Epithelial cell of esophagus (primary cell): ENCODE results near the gene GP5.

Experiments used
- DNase-seq: peaks from one replicate; pipeline ENCODE4 v3.0.0; 2010; ENCODE audit warnings: low read depth
- H3K4me3 ChIP-seq: 2 replicates; pipeline ENCODE4 v1.5.1; 2011; ENCODE audit warnings: mild to moderate bottlenecking, low read length, control low read depth
- TF ChIP-seq, protein P1 (sequence below): IDR thresholded peaks from 2 replicates; pipeline ENCODE4 v1.5.1; 2011; ENCODE audit warnings: low read depth, mild to moderate bottlenecking, low read length, control low read depth, inconsistent platforms; ENCODE audit not compliant: insufficient read depth; ENCODE audit errors: missing control alignments

GP5 gene

DNA sequence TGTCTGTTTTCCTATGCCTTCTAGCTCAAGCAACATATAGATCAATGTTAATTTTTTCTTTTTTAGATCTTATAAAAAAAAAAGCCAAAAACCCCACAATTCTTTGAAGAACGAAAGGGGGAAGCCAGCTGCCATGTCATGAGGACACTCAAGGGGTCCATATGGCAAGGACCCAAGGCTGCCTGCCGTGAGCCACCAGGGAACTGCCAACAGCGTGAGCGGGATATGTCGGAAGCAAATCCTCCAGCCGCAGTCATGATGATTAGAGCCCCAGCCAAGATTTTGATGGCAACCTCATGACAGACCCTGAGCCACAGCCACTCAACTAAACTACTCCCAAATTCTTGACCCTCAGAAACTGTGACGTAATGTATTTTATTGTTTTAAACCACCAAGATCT lies 6.5 kb downstream of the GP5 start:
- DNase-seq: no peak
- TF ChIP-seq, protein P1, sequence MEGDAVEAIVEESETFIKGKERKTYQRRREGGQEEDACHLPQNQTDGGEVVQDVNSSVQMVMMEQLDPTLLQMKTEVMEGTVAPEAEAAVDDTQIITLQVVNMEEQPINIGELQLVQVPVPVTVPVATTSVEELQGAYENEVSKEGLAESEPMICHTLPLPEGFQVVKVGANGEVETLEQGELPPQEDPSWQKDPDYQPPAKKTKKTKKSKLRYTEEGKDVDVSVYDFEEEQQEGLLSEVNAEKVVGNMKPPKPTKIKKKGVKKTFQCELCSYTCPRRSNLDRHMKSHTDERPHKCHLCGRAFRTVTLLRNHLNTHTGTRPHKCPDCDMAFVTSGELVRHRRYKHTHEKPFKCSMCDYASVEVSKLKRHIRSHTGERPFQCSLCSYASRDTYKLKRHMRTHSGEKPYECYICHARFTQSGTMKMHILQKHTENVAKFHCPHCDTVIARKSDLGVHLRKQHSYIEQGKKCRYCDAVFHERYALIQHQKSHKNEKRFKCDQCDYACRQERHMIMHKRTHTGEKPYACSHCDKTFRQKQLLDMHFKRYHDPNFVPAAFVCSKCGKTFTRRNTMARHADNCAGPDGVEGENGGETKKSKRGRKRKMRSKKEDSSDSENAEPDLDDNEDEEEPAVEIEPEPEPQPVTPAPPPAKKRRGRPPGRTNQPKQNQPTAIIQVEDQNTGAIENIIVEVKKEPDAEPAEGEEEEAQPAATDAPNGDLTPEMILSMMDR: no peak
- H3K4me3 ChIP-seq: no peak overlapping the region

DNA sequence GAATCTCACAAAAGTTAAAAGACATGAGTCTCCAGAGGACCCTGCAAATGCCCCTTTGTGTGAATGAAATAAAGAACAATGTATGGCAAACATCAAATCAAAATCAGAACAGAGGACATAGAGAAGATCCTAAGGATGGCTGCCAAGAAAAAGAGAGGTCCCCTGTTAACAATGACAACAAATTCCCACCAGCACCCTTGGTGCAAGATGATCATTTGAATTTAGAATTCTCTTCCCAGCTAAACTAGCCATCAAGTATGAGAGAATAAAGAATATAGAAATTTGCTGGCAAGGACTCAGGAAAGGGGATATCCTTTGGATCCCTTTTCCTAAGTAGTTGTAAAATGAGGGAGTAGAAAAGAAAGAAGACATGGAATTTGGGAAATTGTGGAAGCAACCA lies 8.2 kb downstream of the GP5 start:
- no peak for DNase-seq
- H3K4me3 ChIP-seq: no peak overlapping the region
- TF ChIP-seq, protein P1: no peak

DNA sequence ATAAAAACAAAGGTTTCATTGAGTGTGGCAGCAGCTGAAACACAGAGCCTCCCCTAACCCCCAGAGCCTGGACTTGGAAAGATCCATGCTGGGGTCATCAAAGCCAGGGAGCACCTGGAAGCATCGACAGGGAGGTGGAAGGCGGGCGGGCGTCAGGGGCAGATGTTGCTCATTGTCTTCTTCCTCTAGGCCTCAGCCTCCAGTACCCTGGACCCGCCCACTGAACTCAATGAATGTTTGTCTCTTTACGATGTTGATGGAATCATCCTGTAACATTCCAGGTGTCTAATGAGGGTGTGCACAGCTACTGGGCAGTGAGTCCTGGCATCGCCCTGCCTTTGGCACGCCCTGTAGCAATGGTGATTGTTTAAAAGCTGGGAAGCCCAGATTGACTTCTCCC lies 9.8 kb downstream of the GP5 start:
- DNase-seq: no peak
- TF ChIP-seq, protein P1: no peak
- H3K4me3 ChIP-seq: no peak overlapping the region

DNA sequence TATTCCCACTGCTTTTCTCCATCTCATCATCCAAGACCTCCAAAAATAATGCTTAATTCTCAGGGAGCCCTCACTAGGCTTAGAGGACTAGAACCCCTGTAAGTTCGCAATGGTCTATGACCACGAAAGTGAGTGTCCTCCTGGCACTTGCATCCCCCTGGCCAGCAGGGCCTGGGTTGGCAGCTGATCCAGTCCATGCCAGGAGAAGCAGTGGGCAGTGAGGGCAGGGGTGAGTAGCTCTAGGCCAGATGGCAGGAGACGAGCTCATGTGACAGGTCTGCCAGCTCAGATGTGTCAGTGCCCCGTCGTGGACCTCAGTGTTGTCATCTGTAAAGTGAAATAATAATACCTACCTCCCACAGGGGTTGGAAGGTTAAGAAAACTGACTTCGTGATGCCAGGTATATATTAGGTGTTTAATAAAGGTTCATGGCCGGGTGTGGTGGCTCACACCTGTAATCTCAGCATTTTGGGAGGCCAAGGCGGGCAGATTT lies 11.1 kb downstream of the GP5 start:
- no peak overlapping the region for H3K4me3 ChIP-seq
- no peak for DNase-seq
- TF ChIP-seq, protein P1: no peak

DNA sequence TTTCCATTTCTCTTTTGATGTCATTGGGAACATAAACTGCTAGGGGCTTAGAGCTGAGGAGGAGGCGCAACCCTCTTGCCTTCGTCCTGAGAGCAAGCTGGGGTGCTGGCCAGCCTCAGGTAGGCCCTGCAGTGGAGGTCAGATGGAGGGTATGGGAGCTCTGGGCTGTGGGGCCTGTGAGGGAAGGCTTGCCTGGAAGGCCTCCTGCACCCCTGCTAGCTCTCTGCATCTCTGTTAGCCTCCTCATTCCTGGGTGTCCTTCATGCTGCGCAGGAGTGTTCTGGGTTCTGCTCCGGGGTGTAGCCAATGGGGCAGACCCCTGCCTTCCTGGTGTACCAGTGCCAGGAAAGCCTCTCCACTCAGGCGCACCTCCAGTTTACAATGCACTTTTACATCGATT lies 11.8 kb downstream of the GP5 start:
- TF ChIP-seq, protein P1: no peak
- H3K4me3 ChIP-seq: no peak overlapping the region
- DNase-seq: no peak

DNA sequence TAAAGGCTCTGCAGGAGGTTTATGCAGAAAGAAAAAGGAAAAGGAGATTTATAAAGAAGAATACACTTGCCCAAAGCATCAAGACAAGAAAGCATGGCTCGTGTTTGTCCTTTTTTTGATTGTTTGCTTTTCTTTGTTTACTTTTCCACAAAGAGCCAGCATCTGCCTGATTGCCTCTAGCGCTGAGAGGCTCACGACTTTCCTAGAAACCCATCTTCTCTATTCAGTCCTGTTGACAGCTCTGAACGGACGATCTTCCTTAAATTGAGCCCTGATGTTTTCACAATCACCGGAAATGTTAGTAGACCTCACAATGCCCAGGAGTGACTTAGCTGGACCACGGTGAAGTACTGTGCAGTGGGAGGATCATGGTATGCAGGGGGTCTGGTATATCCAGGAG lies 12.4 kb downstream of the GP5 start:
- DNase-seq: no peak
- H3K4me3 ChIP-seq: no peak overlapping the region
- TF ChIP-seq, protein P1: no peak

DNA sequence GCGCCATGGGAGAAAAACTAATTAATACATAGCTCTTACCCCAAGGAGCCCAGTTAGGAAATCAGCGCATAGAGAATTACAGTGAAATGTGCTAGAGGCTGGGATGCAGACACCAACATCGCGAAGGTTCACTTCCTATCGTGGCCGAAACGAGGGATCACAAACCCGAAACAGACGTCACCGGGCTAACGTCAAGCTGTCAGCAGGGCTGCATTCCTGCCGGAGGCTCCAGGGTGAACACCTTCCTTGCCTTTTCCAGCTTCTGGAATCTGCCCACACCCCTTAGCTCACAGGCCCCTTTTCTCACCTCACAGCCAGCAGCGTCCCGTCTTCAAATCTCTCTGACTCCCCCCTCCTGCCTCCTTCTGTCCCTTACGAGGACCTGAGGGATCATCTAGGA lies 13.0 kb downstream of the GP5 start:
- no peak for DNase-seq
- TF ChIP-seq, protein P1: no peak
- H3K4me3 ChIP-seq: no peak overlapping the region
